ENCODE results near the gene LAMTOR1. TPM values are rescaled to one million over a fixed set of nuclear protein-coding genes. Genes with fewer than 3 reads are reported as not detected.

LAMTOR1 gene
- total RNA-seq, 1 experiment from 2014 or later: 101 TPM

DNA sequence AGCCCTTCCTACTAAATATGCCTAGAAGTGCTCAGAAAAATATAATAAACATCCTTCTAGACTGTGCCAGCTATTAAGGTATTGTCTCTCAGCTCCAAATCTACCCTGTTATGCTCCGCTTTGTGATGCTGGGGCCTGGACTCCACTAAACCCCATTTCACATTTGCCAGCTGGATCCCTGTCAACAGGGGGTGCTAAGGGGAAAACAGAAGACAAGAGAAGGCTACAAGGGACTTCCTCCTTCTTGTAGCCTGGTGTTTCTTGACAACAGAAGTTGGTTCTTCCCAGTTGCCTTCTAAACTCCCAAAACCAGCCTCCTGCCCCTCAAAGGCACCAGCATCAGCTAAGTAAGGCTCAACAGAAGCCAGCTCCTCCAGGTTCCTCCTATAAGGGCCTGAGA lies 28.0 kb downstream of the LAMTOR1 start:
- intact Hi-C loops (cut with micrococcal nuclease; ENCODE audit: unreplicated experiment): no loop called here
- TF ChIP-seq, protein P1, sequence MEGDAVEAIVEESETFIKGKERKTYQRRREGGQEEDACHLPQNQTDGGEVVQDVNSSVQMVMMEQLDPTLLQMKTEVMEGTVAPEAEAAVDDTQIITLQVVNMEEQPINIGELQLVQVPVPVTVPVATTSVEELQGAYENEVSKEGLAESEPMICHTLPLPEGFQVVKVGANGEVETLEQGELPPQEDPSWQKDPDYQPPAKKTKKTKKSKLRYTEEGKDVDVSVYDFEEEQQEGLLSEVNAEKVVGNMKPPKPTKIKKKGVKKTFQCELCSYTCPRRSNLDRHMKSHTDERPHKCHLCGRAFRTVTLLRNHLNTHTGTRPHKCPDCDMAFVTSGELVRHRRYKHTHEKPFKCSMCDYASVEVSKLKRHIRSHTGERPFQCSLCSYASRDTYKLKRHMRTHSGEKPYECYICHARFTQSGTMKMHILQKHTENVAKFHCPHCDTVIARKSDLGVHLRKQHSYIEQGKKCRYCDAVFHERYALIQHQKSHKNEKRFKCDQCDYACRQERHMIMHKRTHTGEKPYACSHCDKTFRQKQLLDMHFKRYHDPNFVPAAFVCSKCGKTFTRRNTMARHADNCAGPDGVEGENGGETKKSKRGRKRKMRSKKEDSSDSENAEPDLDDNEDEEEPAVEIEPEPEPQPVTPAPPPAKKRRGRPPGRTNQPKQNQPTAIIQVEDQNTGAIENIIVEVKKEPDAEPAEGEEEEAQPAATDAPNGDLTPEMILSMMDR (conservative IDR thresholded peaks at IDR 0.05; ENCODE audit: low read depth, low read length): peak; percentile 42
- TF ChIP-seq EZH2 (IDR thresholded peaks at IDR 0.05; ENCODE audit: borderline replicate concordance, low read depth, low read length, poor library complexity, severe bottlenecking): no peak
- CTCF ChIA-PET: no interaction called here
- Histone ChIP-seq H3K36me3 (ENCODE audit: insufficient read depth, low read length, poor library complexity, severe bottlenecking) (peaks cover 5% of the 10 kb centered on the region), H3K4me3 (ENCODE audit: low read depth, low read length, poor library complexity, severe bottlenecking) (no peak overlapping the region), H3K27me3 (replicated peaks; ENCODE audit: insufficient read depth, low read depth, low read length, poor library complexity) (no peaks in the 10 kb centered on the region), H3K4me1 (ENCODE audit: insufficient read depth, low read length, poor library complexity, severe bottlenecking) (peaks cover 35% of the 10 kb centered on the region), H3K9me3 (ENCODE audit: low read depth, low read length, poor library complexity, severe bottlenecking) (no peaks in the 10 kb centered on the region), H3K27ac (ENCODE audit: low read depth, low read length, poor library complexity, severe bottlenecking) (peak overlapping the region; percentile 57)
- BruUV-seq (replicated peaks): no TSS peak
- POLR2A ChIA-PET (ENCODE audit: low non-redundant PET): no interaction called here
- peak; percentile 58 for DNase-seq (ENCODE audit: low spot score)

DNA sequence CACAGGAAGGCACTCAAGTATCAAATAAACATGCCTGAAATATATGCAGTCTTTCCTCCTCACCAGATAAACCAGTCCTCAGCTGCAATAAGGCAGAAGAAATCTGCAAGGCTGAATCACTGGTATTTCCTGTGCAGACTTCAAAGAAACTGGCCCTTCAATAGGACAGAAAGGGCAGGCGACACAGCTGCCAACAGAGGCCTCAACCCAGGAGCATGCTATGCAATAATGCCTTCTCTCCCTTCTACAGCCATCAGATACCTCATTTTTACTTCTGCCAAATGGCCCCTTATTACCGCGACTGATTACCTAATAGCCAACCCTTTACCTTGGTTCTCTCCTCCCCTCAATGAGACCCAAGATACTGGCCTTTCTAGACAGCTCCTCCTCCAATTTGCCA lies 30.7 kb downstream of the LAMTOR1 start:
- H3K36me3 ChIP-seq (ENCODE audit: insufficient read depth, low read length, poor library complexity, severe bottlenecking): peaks cover 10% of the 10 kb centered on the region
- POLR2A ChIA-PET (ENCODE audit: low non-redundant PET): no interaction called here
- peak; percentile 63 for DNase-seq (ENCODE audit: low spot score)
- no TSS peak for BruUV-seq (replicated peaks)
- H3K27ac ChIP-seq (ENCODE audit: low read depth, low read length, poor library complexity, severe bottlenecking): no peak overlapping the region
- CTCF ChIA-PET: interaction anchor here (1.3 kb wide), 1 partner anchor 47 kb away, joined by 3 read pairs; no protein-coding TSS in a partner anchor
- TF ChIP-seq, protein P1 (conservative IDR thresholded peaks at IDR 0.05; ENCODE audit: low read depth, low read length): no peak
- no peak for TF ChIP-seq EZH2 (IDR thresholded peaks at IDR 0.05; ENCODE audit: borderline replicate concordance, low read depth, low read length, poor library complexity, severe bottlenecking)
- peaks cover 32% of the 10 kb centered on the region for H3K4me1 ChIP-seq (ENCODE audit: insufficient read depth, low read length, poor library complexity, severe bottlenecking)
- intact Hi-C loops (cut with micrococcal nuclease; ENCODE audit: unreplicated experiment): no loop called here
- no peaks in the 10 kb centered on the region for H3K27me3 ChIP-seq (replicated peaks; ENCODE audit: insufficient read depth, low read depth, low read length, poor library complexity)
- no peaks in the 10 kb centered on the region for H3K9me3 ChIP-seq (ENCODE audit: low read depth, low read length, poor library complexity, severe bottlenecking)
- H3K4me3 ChIP-seq (ENCODE audit: low read depth, low read length, poor library complexity, severe bottlenecking): no peak overlapping the region

DNA sequence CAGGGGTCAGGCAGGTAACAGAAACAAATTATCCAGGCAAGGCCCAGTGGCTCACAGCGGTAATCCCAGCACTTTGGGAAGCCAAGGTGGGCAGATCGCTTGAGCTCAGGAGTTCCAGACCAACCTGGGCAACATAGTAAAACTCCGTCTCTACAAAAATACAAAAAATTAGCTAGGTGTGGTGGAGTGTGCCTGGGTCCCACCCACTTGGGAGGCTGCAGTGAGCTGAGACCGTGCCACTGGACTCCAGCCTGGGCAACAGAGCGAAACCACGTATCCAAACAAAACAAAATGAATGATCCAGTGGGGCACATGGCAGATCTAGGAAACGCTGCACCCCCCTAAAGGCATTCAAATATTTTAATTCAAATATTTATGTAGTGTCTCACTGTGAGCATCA lies 32.6 kb downstream of the LAMTOR1 start:
- Histone ChIP-seq H3K9me3 (ENCODE audit: low read depth, low read length, poor library complexity, severe bottlenecking) (no peaks in the 10 kb centered on the region), H3K36me3 (ENCODE audit: insufficient read depth, low read length, poor library complexity, severe bottlenecking) (peaks cover 10% of the 10 kb centered on the region), H3K4me3 (ENCODE audit: low read depth, low read length, poor library complexity, severe bottlenecking) (no peak overlapping the region), H3K27ac (ENCODE audit: low read depth, low read length, poor library complexity, severe bottlenecking) (peak overlapping the region; percentile 36), H3K27me3 (replicated peaks; ENCODE audit: insufficient read depth, low read depth, low read length, poor library complexity) (no peaks in the 10 kb centered on the region), H3K4me1 (ENCODE audit: insufficient read depth, low read length, poor library complexity, severe bottlenecking) (peaks cover 31% of the 10 kb centered on the region)
- BruUV-seq (replicated peaks): no TSS peak
- TF ChIP-seq, protein P1 (conservative IDR thresholded peaks at IDR 0.05; ENCODE audit: low read depth, low read length): no peak
- no peak for TF ChIP-seq EZH2 (IDR thresholded peaks at IDR 0.05; ENCODE audit: borderline replicate concordance, low read depth, low read length, poor library complexity, severe bottlenecking)
- DNase-seq (ENCODE audit: low spot score): no peak
- ChIA-PET CTCF (interaction anchor here (0.5 kb wide), 1 partner anchor 38 kb away, joined by 3 read pairs; no protein-coding TSS in a partner anchor), POLR2A (ENCODE audit: low non-redundant PET) (no interaction called here)
- intact Hi-C loops (cut with micrococcal nuclease; ENCODE audit: unreplicated experiment): no loop called here
